DND-41 (cell line): ENCODE results near the gene BRAT1.

Source experiments
- ATAC-seq: fragments of 200-7000 bp; cut with Tn5 transposase; 3 replicates; pipeline ENCODE4 v1.9.1; 2021; ENCODE audit warnings: low read depth; ENCODE audit not compliant: insufficient read depth
- DNase-seq: peaks from one replicate; pipeline ENCODE4 v3.0.0-alpha.2; 2020
- H2AFZ ChIP-seq: 2 replicates; pipeline ENCODE4 v1.6.0; 2012; ENCODE audit warnings: low read depth, low read length
- H3K27ac ChIP-seq: 2 replicates; pipeline ENCODE4 v1.5.1; 2012; ENCODE audit warnings: low read length, inconsistent platforms
- H3K27me3 ChIP-seq: fragments of 200-600 bp; sonication (generic); 2 replicates; pipeline ENCODE4 v1.6.0; 2012; ENCODE audit warnings: low read length, mild to moderate bottlenecking, inconsistent platforms; ENCODE audit not compliant: insufficient read depth, poor library complexity
- H3K36me3 ChIP-seq: 2 replicates; pipeline ENCODE4 v1.5.1; 2012; ENCODE audit warnings: low read length, inconsistent platforms; ENCODE audit not compliant: insufficient read depth
- H3K4me1 ChIP-seq: 2 replicates; pipeline ENCODE4 v1.5.1; 2012; ENCODE audit warnings: mild to moderate bottlenecking, low read length; ENCODE audit not compliant: insufficient read depth
- H3K4me2 ChIP-seq: 2 replicates; pipeline ENCODE4 v1.6.0; 2012; ENCODE audit warnings: mild to moderate bottlenecking, moderate library complexity, low read length, inconsistent platforms; ENCODE audit not compliant: insufficient read depth
- H3K4me3 ChIP-seq, 2 experiments: fragments of 200-600 bp in 1 of 2; shearing (Covaris generic) in 1 of 2; 2 replicates each; pipeline ENCODE4 v1.5.1; 2012 to 2016; ENCODE audit warnings: inconsistent platforms in 2 of 2, low read length in 2 of 2, mild to moderate bottlenecking in 2 of 2, low read depth in 1 of 2, moderate library complexity in 1 of 2
- H3K79me2 ChIP-seq: 2 replicates; pipeline ENCODE4 v1.6.0; 2012; ENCODE audit warnings: low read length, inconsistent platforms; ENCODE audit not compliant: insufficient read depth
- H3K9ac ChIP-seq: 2 replicates; pipeline ENCODE4 v1.6.0; 2012; ENCODE audit warnings: low read depth, mild to moderate bottlenecking, inconsistent platforms, low read length, moderate library complexity
- H3K9me3 ChIP-seq: 2 replicates; pipeline ENCODE4 v1.5.1; 2012; ENCODE audit warnings: low read length, moderate library complexity, mild to moderate bottlenecking, inconsistent platforms; ENCODE audit not compliant: insufficient read depth, severe bottlenecking
- H4K20me1 ChIP-seq: 2 replicates; pipeline ENCODE4 v1.6.0; 2012; ENCODE audit warnings: low read length; ENCODE audit not compliant: insufficient read depth
- CTCF ChIP-seq: IDR thresholded peaks from 2 replicates; pipeline ENCODE4 v1.5.1; 2012; ENCODE audit warnings: borderline replicate concordance, low read length, moderate library complexity, mild to moderate bottlenecking; ENCODE audit not compliant: poor library complexity, severe bottlenecking; ENCODE audit errors: extremely low read depth
- EZH2 ChIP-seq: IDR thresholded peaks from 3 replicates; pipeline ENCODE4 v1.6.1; 2012; ENCODE audit warnings: borderline replicate concordance, low read depth, mild to moderate bottlenecking, moderate library complexity, low read length, inconsistent platforms; ENCODE audit not compliant: severe bottlenecking

The BRAT1 gene

GRCh38 chr7:2500701-2501100 is 54.6 kb downstream of the BRAT1 start:
- Histone ChIP-seq H2AFZ (no peak overlapping the region), H3K4me2 (no peak overlapping the region), H3K4me1 (no peaks in the 10 kb centered on the region), H3K9ac (no peak overlapping the region), H3K27me3 (no peaks in the 10 kb centered on the region), H3K4me3 (no peak overlapping the region), H3K36me3 (no peaks in the 10 kb centered on the region), H3K9me3 (no peaks in the 10 kb centered on the region), H4K20me1 (peaks cover 10% of the 10 kb centered on the region), H3K27ac (no peak overlapping the region), H3K79me2 (no peaks in the 10 kb centered on the region)
- no peak for ATAC-seq
- DNase-seq, result no peak
- no peak for TF ChIP-seq EZH2
- no peak for TF ChIP-seq CTCF

GRCh38 chr7:2499719-2500430 is 55.4 kb downstream of the BRAT1 start:
- Histone ChIP-seq H4K20me1 (peaks cover 10% of the 10 kb centered on the region), H3K4me2 (no peak overlapping the region), H3K27me3 (no peaks in the 10 kb centered on the region), H2AFZ (no peak overlapping the region), H3K9ac (no peak overlapping the region), H3K36me3 (no peaks in the 10 kb centered on the region), H3K79me2 (no peaks in the 10 kb centered on the region), H3K4me3 (no peak overlapping the region), H3K9me3 (no peaks in the 10 kb centered on the region), H3K4me1 (no peaks in the 10 kb centered on the region), H3K27ac (no peak overlapping the region)
- ATAC-seq, result no peak
- no peak for TF ChIP-seq EZH2
- no peak for DNase-seq

GRCh38 chr7:2499181-2499580 is 56.1 kb downstream of the BRAT1 start:
- no peak for DNase-seq
- no peak for ATAC-seq
- Histone ChIP-seq H3K9ac (no peak overlapping the region), H3K4me1 (no peaks in the 10 kb centered on the region), H4K20me1 (peaks cover 6% of the 10 kb centered on the region), H3K9me3 (no peaks in the 10 kb centered on the region), H3K27ac (no peak overlapping the region), H3K36me3 (no peaks in the 10 kb centered on the region), H3K79me2 (no peaks in the 10 kb centered on the region), H3K27me3 (no peaks in the 10 kb centered on the region), H2AFZ (no peak overlapping the region), H3K4me3 (no peak overlapping the region), H3K4me2 (no peak overlapping the region)
- no peak for TF ChIP-seq EZH2
- TF ChIP-seq CTCF, result no peak

GRCh38 chr7:2498708-2499107 is 56.6 kb downstream of the BRAT1 start:
- no peak for DNase-seq
- peaks cover 6% of the 10 kb centered on the region for H4K20me1 ChIP-seq
- no peak overlapping the region for H3K4me2 ChIP-seq
- no peak overlapping the region for H3K4me3 ChIP-seq
- TF ChIP-seq CTCF (no peak), EZH2 (no peak)
- H3K9me3 ChIP-seq, result no peaks in the 10 kb centered on the region
- H3K4me1 ChIP-seq, result no peaks in the 10 kb centered on the region
- no peaks in the 10 kb centered on the region for H3K27me3 ChIP-seq
- ATAC-seq, result no peak
- no peaks in the 10 kb centered on the region for H3K79me2 ChIP-seq
- H3K36me3 ChIP-seq, result no peaks in the 10 kb centered on the region
- no peak overlapping the region for H2AFZ ChIP-seq
- H3K27ac ChIP-seq, result no peak overlapping the region
- no peak overlapping the region for H3K9ac ChIP-seq
